Aorta (tissue), 5 donors: Measurements from ENCODE around the gene DGKB. TPM values are rescaled to one million over a fixed set of nuclear protein-coding genes. Genes with fewer than 3 reads are reported as not detected.

ENCODE experiments used
- ATAC-seq: fragments of 200-7000 bp; cut with Tn5 transposase; one replicate; pipeline ENCODE4 v1.9.1; 2022; ENCODE audit warnings: moderate library complexity; ENCODE audit not compliant: low FRiP score
- DNase-seq, 2 donors: peaks; one replicate each; pipeline ENCODE4 v3.0.0-alpha.2; 2020
- H3K27ac ChIP-seq, 2 donors: one replicate each; pipeline ENCODE4 v1.5.1; 2013; ENCODE audit warnings: low read length in 2 of 2, mild to moderate bottlenecking in 2 of 2, moderate library complexity in 2 of 2, control low read depth in 1 of 2, inconsistent platforms in 1 of 2, low read depth in 1 of 2
- H3K27me3 ChIP-seq, 2 donors: one replicate each; pipeline ENCODE4 v1.6.1; 2013; ENCODE audit warnings: control low read depth in 1 of 2, low read length in 1 of 2, mild to moderate bottlenecking in 1 of 2, moderate library complexity in 1 of 2; ENCODE audit not compliant: insufficient read depth in 2 of 2, control insufficient read depth in 1 of 2
- H3K36me3 ChIP-seq, 2 donors: one replicate each; pipeline ENCODE4 v1.6.1; 2013; ENCODE audit warnings: control low read depth in 1 of 2, low read length in 1 of 2, mild to moderate bottlenecking in 1 of 2; ENCODE audit not compliant: insufficient read depth in 2 of 2, control insufficient read depth in 1 of 2
- H3K4me1 ChIP-seq, 2 donors: one replicate each; pipeline ENCODE4 v1.6.1; 2013; ENCODE audit warnings: low read length in 2 of 2, control low read depth in 1 of 2, mild to moderate bottlenecking in 1 of 2, moderate library complexity in 1 of 2; ENCODE audit not compliant: insufficient read depth in 2 of 2, control insufficient read depth in 1 of 2
- H3K4me3 ChIP-seq, 2 donors: one replicate each; pipeline ENCODE4 v1.5.1; 2013; ENCODE audit warnings: low read length in 2 of 2, control low read depth in 1 of 2, mild to moderate bottlenecking in 1 of 2
- H3K9me3 ChIP-seq: one replicate; pipeline ENCODE4 v1.6.1; 2013; ENCODE audit warnings: mild to moderate bottlenecking, low read length; ENCODE audit not compliant: control insufficient read depth
- WGBS, 2 donors: extraction: QIAGEN DNeasy Blood & Tissue Kit; methylation state at CpG; one replicate each; pipeline ENCODE4 v1.1.7; 2013; 5-methylcytosine and 5-hydroxymethylcytosine counted together
- intact Hi-C, 2 donors: fragments of 100-400 bp; cut with DNase I; formaldehyde crosslinking; loops; one replicate each; pipeline versions ENCODE4 v1.14.2 to v1.15.0; 2022
- polyA plus RNA-seq, 2 donors: library from polyadenylated mRNA; stranded (reverse); fragments of 200-250 nt; gene quantifications; one replicate each; pipeline ENCODE4 v1.2.3, GENCODE V29; 2013
- total RNA-seq, 2 donors: library from RNA; stranded (reverse); fragmentation: NEBNext Ultra II Directional; extraction: Animal tissue kit (Norgen Biotek cat#: 25700); gene quantifications; one replicate each; pipeline ENCODE4 v1.2.1, GENCODE V29; 2021
- donor health status: healthy with polysubstance abuse.
- donor health status: Bipolar disorder and iron deficiency.
- donor health status: DM: no; HTN: no; CAD: no.
- donor health status: DM: no; HTN: no; CAD: no.
- donor health status: DM: yes; HTN: yes; CAD: no.

Gene DGKB
- total and polyA plus RNA-seq, 4 donors: 0.96 to 1.1 TPM; not detected in 2

- intact Hi-C loops: no loop called here
- Histone ChIP-seq H3K4me3 (no peak overlapping the region), H3K4me1 (no peaks in the 10 kb centered on the region), H3K9me3 (no peaks in the 10 kb centered on the region), H3K27me3 (no peaks in the 10 kb centered on the region), H3K36me3 (no peaks in the 10 kb centered on the region), H3K27ac (peak overlapping the region in 1 of 2 donors; percentile 28)
- ATAC-seq (peak; percentile 67), DNase-seq (no peak)
- 36 to 37% methylated on average over 4 of the region's 4 CpGs for WGBS, 2 donors
These were observed 524.8 kb downstream of the DGKB start for GRCh38 chr7:14377646-14378266.

- Histone ChIP-seq H3K27ac (no peak overlapping the region), H3K4me1 (no peaks in the 10 kb centered on the region)
- WGBS, 2 donors: 45 to 46% methylated on average over 2 of the region's 2 CpGs
These were observed 525.8 kb downstream of the DGKB start for GRCh38 chr7:14376711-14377110.

GRCh38 chr7:14375998-14376397, 526.6 kb downstream of the DGKB start:
- WGBS, 2 donors: 73 to 90% methylated on average over 2 of the region's 2 CpGs
- intact Hi-C loops: no loop called here
- Histone ChIP-seq H3K9me3 (no peaks in the 10 kb centered on the region), H3K27me3 (no peaks in the 10 kb centered on the region), H3K4me3 (no peak overlapping the region), H3K36me3 (no peaks in the 10 kb centered on the region), H3K27ac (no peak overlapping the region), H3K4me1 (no peaks in the 10 kb centered on the region)
- ATAC-seq (no peak), DNase-seq (no peak)

More at GRCh38 chr7:14376711-14377110, 525.8 kb downstream of the DGKB start:
- intact Hi-C loops: no loop called here
- DNase-seq: no peak
- ATAC-seq: no peak
- H3K27me3 ChIP-seq: no peaks in the 10 kb centered on the region
- no peaks in the 10 kb centered on the region for H3K9me3 ChIP-seq
- no peaks in the 10 kb centered on the region for H3K36me3 ChIP-seq
- H3K4me3 ChIP-seq: no peak overlapping the region

- intact Hi-C loops: no loop called here
- Histone ChIP-seq H3K36me3 (no peaks in the 10 kb centered on the region), H3K9me3 (no peaks in the 10 kb centered on the region), H3K27ac (no peak overlapping the region), H3K27me3 (no peaks in the 10 kb centered on the region), H3K4me3 (no peak overlapping the region), H3K4me1 (no peaks in the 10 kb centered on the region)
- DNase-seq (no peak), ATAC-seq (no peak)
- 96 to 98% methylated on average over 4 of the region's 4 CpGs for WGBS, 2 donors
These were observed 528.2 kb downstream of the DGKB start for GRCh38 chr7:14374336-14374735.

GRCh38 chr7:14368285-14368684, 534.3 kb downstream of the DGKB start:
- WGBS, 2 donors: 80 to 87% methylated on average over 2 to 3 of the region's 3 CpGs
- DNase-seq: no peak
- no peak for ATAC-seq
- Histone ChIP-seq H3K27me3 (no peaks in the 10 kb centered on the region), H3K4me3 (no peak overlapping the region), H3K36me3 (no peaks in the 10 kb centered on the region), H3K4me1 (no peaks in the 10 kb centered on the region), H3K27ac (no peak overlapping the region), H3K9me3 (no peaks in the 10 kb centered on the region)
- intact Hi-C loops: no loop called here

GRCh38 chr7:14351167-14351566, 551.4 kb downstream of the DGKB start:
- H3K36me3 ChIP-seq: no peaks in the 10 kb centered on the region
- H3K27me3 ChIP-seq: no peaks in the 10 kb centered on the region
- DNase-seq (no peak), ATAC-seq (no peak)
- H3K27ac ChIP-seq: no peak overlapping the region
- 13 to 24% methylated on average over 4 of the region's 4 CpGs for WGBS, 2 donors
- intact Hi-C loops: no loop called here
- H3K9me3 ChIP-seq: no peaks in the 10 kb centered on the region
- no peak overlapping the region for H3K4me3 ChIP-seq
- no peaks in the 10 kb centered on the region for H3K4me1 ChIP-seq

- Histone ChIP-seq H3K36me3 (no peaks in the 10 kb centered on the region), H3K4me1 (no peaks in the 10 kb centered on the region), H3K27ac (no peak overlapping the region), H3K9me3 (no peaks in the 10 kb centered on the region), H3K4me3 (no peak overlapping the region), H3K27me3 (no peaks in the 10 kb centered on the region)
- intact Hi-C loops: no loop called here
- no peak for DNase-seq
- ATAC-seq: no peak
- 32 to 37% methylated on average over 4 of the region's 4 CpGs for WGBS, 2 donors
These were observed 561.3 kb downstream of the DGKB start for GRCh38 chr7:14341200-14341775.

GRCh38 chr7:14340393-14341074, 562.0 kb downstream of the DGKB start:
- H3K4me3 ChIP-seq: no peak overlapping the region
- no peaks in the 10 kb centered on the region for H3K36me3 ChIP-seq
- H3K4me1 ChIP-seq: no peaks in the 10 kb centered on the region
- H3K27me3 ChIP-seq: no peaks in the 10 kb centered on the region
- DNase-seq (no peak), ATAC-seq (no peak)
- H3K9me3 ChIP-seq: no peaks in the 10 kb centered on the region
- H3K27ac ChIP-seq: no peak overlapping the region
- intact Hi-C loops: no loop called here
- 75 to 80% methylated on average over 2 of the region's 2 CpGs for WGBS, 2 donors

GRCh38 chr7:14339861-14340260, 562.7 kb downstream of the DGKB start:
- Histone ChIP-seq H3K4me1 (no peaks in the 10 kb centered on the region), H3K27me3 (no peaks in the 10 kb centered on the region), H3K27ac (no peak overlapping the region), H3K36me3 (no peaks in the 10 kb centered on the region), H3K9me3 (no peaks in the 10 kb centered on the region), H3K4me3 (no peak overlapping the region)
- no peak for ATAC-seq
- no peak for DNase-seq
- WGBS, 2 donors: 89 to 92% methylated on average over 2 of the region's 2 CpGs
- intact Hi-C loops: no loop called here
